H1 (cell line): Measurements from ENCODE around the gene IAPP. TPM values are rescaled to one million over a fixed set of nuclear protein-coding genes. Genes with fewer than 3 reads are reported as not detected.
"Not testable (repeated sequence)": the region's sequence is repeated elsewhere in the genome, so short reads cannot be mapped to it uniquely, and the experiment has no call there.

Experiments used
- CTCF ChIA-PET: fragments of 300-600 bp; sonication (Branson Sonifier 250); formaldehyde crosslinking; loops from one replicate; lab custom pipeline; 2021; ENCODE audit not compliant: partially characterized antibody; lab: Charles Lee
- POLR2A ChIA-PET: fragments of 300-600 bp; sonication (Branson Sonifier 250); formaldehyde crosslinking; loops from one replicate; lab custom pipeline; 2021; ENCODE audit warnings: inconsistent platforms; ENCODE audit not compliant: partially characterized antibody; lab: Charles Lee
- DNase-seq, 2 experiments: peaks; one replicate each; pipeline versions ENCODE4 v3.0.0 to v3.0.0-alpha.2; 2010 to 2022; ENCODE audit warnings: low spot score in 2 of 2, low read depth in 1 of 2, mixed read lengths in 1 of 2
- FAIRE-seq: peaks from 2 replicates; lab custom pipeline; 2011; peaks lifted over from hg19 to GRCh38; lab: Jason Lieb, UNC
- H2AFZ ChIP-seq: 2 replicates; pipeline ENCODE4 v1.8.1; 2012; ENCODE audit warnings: low read length, inconsistent platforms
- H2AK5ac ChIP-seq: 2 replicates; pipeline ENCODE4 v1.6.1; 2013; ENCODE audit warnings: low read depth, low read length
- H2BK120ac ChIP-seq: replicated peaks from 2 replicates; pipeline ENCODE3; 2013; ENCODE audit warnings: low read depth, low read length, inconsistent platforms
- H2BK12ac ChIP-seq: 2 replicates; pipeline ENCODE4 v1.6.1; 2013; ENCODE audit warnings: low read depth, low read length
- H2BK15ac ChIP-seq: 2 replicates; pipeline ENCODE4 v1.6.1; 2013; ENCODE audit warnings: low read length
- H2BK20ac ChIP-seq: 2 replicates; pipeline ENCODE4 v1.6.1; 2013; ENCODE audit warnings: low read length
- H2BK5ac ChIP-seq: 2 replicates; pipeline ENCODE4 v1.6.1; 2013; ENCODE audit warnings: low read depth, low read length
- H3K14ac ChIP-seq: 2 replicates; pipeline ENCODE4 v1.6.1; 2013; ENCODE audit warnings: inconsistent platforms; ENCODE audit not compliant: insufficient read length
- H3K18ac ChIP-seq: 2 replicates; pipeline ENCODE4 v1.6.1; 2013; ENCODE audit warnings: low read length; ENCODE audit errors: extremely low read depth
- H3K23ac ChIP-seq: 2 replicates; pipeline ENCODE4 v1.6.1; 2013; ENCODE audit warnings: inconsistent platforms; ENCODE audit not compliant: insufficient read length
- H3K23me2 ChIP-seq: 2 replicates; pipeline ENCODE4 v1.6.1; 2013; ENCODE audit warnings: low read depth, low read length
- H3K27ac ChIP-seq: 2 replicates; pipeline ENCODE4 v1.6.1; 2011; ENCODE audit warnings: low read depth, low read length, inconsistent platforms
- H3K27me3 ChIP-seq, 4 experiments: replicated peaks in 1 of 4; 1 replicate in 1 of 4; 2 replicates in 3 of 4; pipeline versions ENCODE4 v1.6.1 to v1.8.1; 2011 to 2013; ENCODE audit warnings: low read length in 3 of 4, mild to moderate bottlenecking in 3 of 4, inconsistent platforms in 2 of 4, mixed read lengths in 2 of 4, moderate library complexity in 1 of 4; ENCODE audit not compliant: control insufficient read depth in 3 of 4, insufficient read depth in 3 of 4; ENCODE audit errors: extremely low read depth in 1 of 4
- H3K36me3 ChIP-seq, 4 experiments: 2 replicates each; pipeline versions ENCODE4 v1.6.1 to v1.8.1; 2011 to 2013; ENCODE audit warnings: mild to moderate bottlenecking in 4 of 4, low read length in 3 of 4, moderate library complexity in 2 of 4, control low read depth in 1 of 4, inconsistent platforms in 1 of 4; ENCODE audit not compliant: insufficient read depth in 4 of 4, control insufficient read depth in 2 of 4
- H3K4ac ChIP-seq: replicated peaks from 2 replicates; pipeline ENCODE3; 2013; ENCODE audit warnings: low read length, low read depth, mixed read lengths, inconsistent platforms; ENCODE audit not compliant: insufficient read length
- H3K4me1 ChIP-seq, 4 experiments: replicated peaks in 1 of 4; 1 replicate in 1 of 4; 2 replicates in 3 of 4; pipeline versions ENCODE4 v1.6.1 to v1.8.1; 2011 to 2013; ENCODE audit warnings: low read length in 3 of 4, inconsistent platforms in 2 of 4, mixed read lengths in 1 of 4; ENCODE audit not compliant: insufficient read depth in 4 of 4, control insufficient read depth in 3 of 4
- H3K4me2 ChIP-seq, 2 experiments: 2 replicates each; pipeline versions ENCODE4 v1.6.1 to v1.8.1; 2011 to 2013; ENCODE audit warnings: low read depth in 2 of 2, low read length in 2 of 2, control low read depth in 1 of 2, inconsistent platforms in 1 of 2, mild to moderate bottlenecking in 1 of 2; ENCODE audit not compliant: insufficient read depth in 1 of 2
- H3K4me3 ChIP-seq, 4 experiments: fragments of 200-600, 300-600 bp in 1 of 4; sonication (generic), shearing (Covaris generic), sonication (Bioruptor Twin) in 1 of 4; 2 replicates each; pipeline versions ENCODE4 v1.5.1 to v1.8.1; 2011 to 2016; ENCODE audit warnings: low read length in 4 of 4, low read depth in 3 of 4, control low read depth in 2 of 4, inconsistent platforms in 2 of 4, mild to moderate bottlenecking in 2 of 4, mixed read lengths in 1 of 4, moderate library complexity in 1 of 4; ENCODE audit not compliant: insufficient read depth in 2 of 4; ENCODE audit errors: extremely low read depth in 1 of 4
- H3K56ac ChIP-seq: replicated peaks from 2 replicates; pipeline ENCODE3; 2013; ENCODE audit warnings: low read depth, mild to moderate bottlenecking, mixed read lengths, low read length, inconsistent platforms; ENCODE audit not compliant: insufficient read length
- H3K79me1 ChIP-seq: 2 replicates; pipeline ENCODE4 v1.6.1; 2013; ENCODE audit warnings: low read depth, low read length, control low read depth
- H3K79me2 ChIP-seq, 2 experiments: 2 replicates each; pipeline versions ENCODE4 v1.6.1 to v1.8.1; 2012 to 2013; ENCODE audit warnings: low read length in 2 of 2, mild to moderate bottlenecking in 2 of 2, inconsistent platforms in 1 of 2; ENCODE audit not compliant: insufficient read depth in 2 of 2, control insufficient read depth in 1 of 2
- H3K9ac ChIP-seq, 4 experiments: replicated peaks in 1 of 4; 1 replicate in 1 of 4; 2 replicates in 3 of 4; pipeline versions ENCODE4 v1.6.1 to v1.8.1; 2011 to 2013; ENCODE audit warnings: low read depth in 3 of 4, low read length in 3 of 4, control low read depth in 2 of 4, mild to moderate bottlenecking in 2 of 4, moderate library complexity in 2 of 4, inconsistent platforms in 1 of 4; ENCODE audit errors: extremely low read depth in 1 of 4
- H3K9me3 ChIP-seq, 2 experiments: 2 replicates each; pipeline versions ENCODE4 v1.6.1 to v1.8.1; 2012 to 2013; ENCODE audit warnings: mild to moderate bottlenecking in 2 of 2, moderate library complexity in 2 of 2, control low read depth in 1 of 2, inconsistent platforms in 1 of 2, low read depth in 1 of 2, low read length in 1 of 2, mixed read lengths in 1 of 2; ENCODE audit not compliant: insufficient read depth in 2 of 2
- H4K20me1 ChIP-seq, 2 experiments: replicated peaks in 1 of 2; 2 replicates each; pipeline versions ENCODE3 to v1.8.1; 2011 to 2013; ENCODE audit warnings: inconsistent platforms in 2 of 2, low read length in 2 of 2, mild to moderate bottlenecking in 1 of 2; ENCODE audit not compliant: insufficient read depth in 2 of 2, control insufficient read depth in 1 of 2
- H4K5ac ChIP-seq: 2 replicates; pipeline ENCODE4 v1.6.1; 2013; ENCODE audit warnings: low read length, low read depth, mixed read lengths, inconsistent platforms; ENCODE audit not compliant: insufficient read length
- H4K8ac ChIP-seq: 2 replicates; pipeline ENCODE4 v1.8.0; 2013; ENCODE audit warnings: mild to moderate bottlenecking, moderate library complexity, low read length, inconsistent platforms; ENCODE audit not compliant: insufficient read depth; ENCODE audit errors: extremely low read depth
- H4K91ac ChIP-seq: replicated peaks from 2 replicates; pipeline ENCODE3; 2013; ENCODE audit warnings: low read length, mixed read lengths, inconsistent platforms; ENCODE audit not compliant: insufficient read length
- EGR1 ChIP-seq: IDR thresholded peaks from 2 replicates; pipeline ENCODE4 v1.6.1; 2011; ENCODE audit warnings: low read depth, low read length, borderline replicate concordance
- WGBS, 2 experiments: shearing (Covaris generic) in 1 of 2; methylation state at CpG; one replicate each; pipeline versions ENCODE4 v1.1.6 to v1.1.7; 2013 to 2015; ENCODE audit warnings: low lambda C conversion rate in 2 of 2, mixed read lengths in 2 of 2, inconsistent platforms in 1 of 2, low coverage in 1 of 2, missing lambda C conversion rate in 1 of 2; ENCODE audit not compliant: insufficient replicate concordance in 2 of 2, insufficient coverage in 1 of 2, insufficient read length in 1 of 2; ENCODE audit errors: extremely low coverage in 1 of 2, missing lambda C conversion rate in 1 of 2; 5-methylcytosine and 5-hydroxymethylcytosine counted together
- polyA plus RNA-seq, 7 experiments: library from polyadenylated mRNA; depleted of rRNA in 3 of 7; stranded (reverse) in 5 of 7; unstranded in 2 of 7; fragments of >200 nt in 5 of 7; fragments of 200-250 nt in 2 of 7; gene quantifications; 1 replicate in 5 of 7; 2 replicates in 1 of 7; 4 replicates in 1 of 7; pipeline versions ENCODE4 v1.2.1 to v1.2.3, GENCODE V29; 2011 to 2013; ENCODE audit warnings: missing spikeins in 2 of 7, mixed read lengths in 2 of 7
- total RNA-seq: library from RNA; stranded (reverse); fragmentation: NEBNext Ultra II Directional; extraction: Animal tissue kit (Norgen Biotek cat#: 25700); gene quantifications from 2 replicates; pipeline ENCODE4 v1.2.1, GENCODE V29; 2021

The IAPP gene
- total and polyA plus RNA-seq, 2 of the 8 experiments (the other 6 are each of a cell fraction or from before 2014, with no cell fraction given): not detected

- no peak for TF ChIP-seq EGR1
- TF ChIP-seq, all 59 proteins: peak for 0
Measured at GRCh38 chr12:21354641-21355040, 18.1 kb upstream of the IAPP start (continued).

GRCh38 chr12:21360632-21361031 lies 12.1 kb upstream of the IAPP start:
- H3K23ac ChIP-seq, H3K4me2 ChIP-seq, H3K14ac ChIP-seq, H4K20me1 ChIP-seq, H2BK5ac ChIP-seq, H3K18ac ChIP-seq, H3K4me3 ChIP-seq, H3K79me1 ChIP-seq, H2BK20ac ChIP-seq, H3K27me3 ChIP-seq, FAIRE-seq, DNase-seq, POLR2A ChIA-PET, H4K91ac ChIP-seq, H3K56ac ChIP-seq, H3K9ac ChIP-seq, H3K4ac ChIP-seq, H3K79me2 ChIP-seq, CTCF ChIA-PET, H3K4me1 ChIP-seq, H2BK120ac ChIP-seq, H4K8ac ChIP-seq, H2AFZ ChIP-seq, H2BK12ac ChIP-seq, H3K23me2 ChIP-seq, H4K5ac ChIP-seq, H3K27ac ChIP-seq, H2AK5ac ChIP-seq, H3K9me3 ChIP-seq, H2BK15ac ChIP-seq, H3K36me3 ChIP-seq: not testable (repeated sequence)
- 74% methylated on average over 10 of the region's 10 CpGs; no CpG with 5 or more reads in 1 of the 2 experiments for WGBS, 2 experiments
